NCI-H1436 treated with DMSO at 0.1 percent for 48 hours (cell line): Measurements from ENCODE around the gene PRKACG.

Experiments used
- DNase-seq: peaks from one replicate; lab custom pipeline; 2025; lab: John Stamatoyannopoulos, UW

The PRKACG gene

DNA sequence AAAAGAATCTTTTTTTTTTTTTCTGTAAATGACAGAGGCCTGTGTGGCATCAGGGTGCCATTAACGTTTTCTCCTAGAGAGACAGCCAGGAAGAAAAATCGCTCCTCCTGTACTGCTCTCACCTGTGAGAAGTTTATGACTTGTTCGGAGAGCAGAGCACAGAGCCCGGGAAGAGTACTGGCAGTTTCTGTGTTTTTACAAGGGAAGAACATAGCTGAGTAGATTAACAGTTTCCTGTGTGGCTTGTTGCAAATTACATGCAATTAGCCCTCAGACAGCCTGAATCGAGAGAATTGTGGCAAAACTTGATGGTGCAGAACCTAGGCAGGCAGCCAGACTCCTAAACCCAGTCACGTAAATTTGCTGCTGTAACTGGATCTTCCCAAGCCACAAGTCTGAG is 32.1 kb downstream of the PRKACG start:
- DNase-seq = peak; percentile 65

DNA sequence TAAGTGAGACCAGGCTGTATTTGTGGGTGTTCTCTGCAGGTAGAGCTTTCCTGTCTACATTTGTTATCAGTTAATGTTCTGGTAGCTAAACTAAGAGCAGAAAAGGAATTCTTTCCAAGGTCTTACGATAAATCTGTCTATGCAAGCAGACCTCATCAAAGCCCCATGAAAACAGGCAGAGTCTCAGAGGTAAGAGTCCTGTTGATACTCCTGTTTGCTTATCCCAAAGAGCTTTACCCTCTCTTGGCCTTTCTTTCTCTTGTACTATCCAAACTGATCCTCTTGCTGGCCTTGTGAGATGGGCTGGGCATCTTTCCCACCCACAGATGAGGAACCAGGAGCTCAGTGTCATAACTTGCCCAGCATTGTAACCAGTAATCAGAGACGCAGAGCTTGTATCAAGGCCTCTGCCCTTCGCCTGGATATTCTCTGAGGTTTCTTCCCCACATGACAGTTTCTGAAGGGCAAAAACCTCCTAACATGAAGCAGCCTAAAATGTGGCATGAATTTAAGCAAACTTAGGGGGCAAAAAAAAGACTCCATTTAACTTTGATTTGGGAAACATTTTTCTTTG is 33.5 kb downstream of the PRKACG start:
- DNase-seq = no peak

DNA sequence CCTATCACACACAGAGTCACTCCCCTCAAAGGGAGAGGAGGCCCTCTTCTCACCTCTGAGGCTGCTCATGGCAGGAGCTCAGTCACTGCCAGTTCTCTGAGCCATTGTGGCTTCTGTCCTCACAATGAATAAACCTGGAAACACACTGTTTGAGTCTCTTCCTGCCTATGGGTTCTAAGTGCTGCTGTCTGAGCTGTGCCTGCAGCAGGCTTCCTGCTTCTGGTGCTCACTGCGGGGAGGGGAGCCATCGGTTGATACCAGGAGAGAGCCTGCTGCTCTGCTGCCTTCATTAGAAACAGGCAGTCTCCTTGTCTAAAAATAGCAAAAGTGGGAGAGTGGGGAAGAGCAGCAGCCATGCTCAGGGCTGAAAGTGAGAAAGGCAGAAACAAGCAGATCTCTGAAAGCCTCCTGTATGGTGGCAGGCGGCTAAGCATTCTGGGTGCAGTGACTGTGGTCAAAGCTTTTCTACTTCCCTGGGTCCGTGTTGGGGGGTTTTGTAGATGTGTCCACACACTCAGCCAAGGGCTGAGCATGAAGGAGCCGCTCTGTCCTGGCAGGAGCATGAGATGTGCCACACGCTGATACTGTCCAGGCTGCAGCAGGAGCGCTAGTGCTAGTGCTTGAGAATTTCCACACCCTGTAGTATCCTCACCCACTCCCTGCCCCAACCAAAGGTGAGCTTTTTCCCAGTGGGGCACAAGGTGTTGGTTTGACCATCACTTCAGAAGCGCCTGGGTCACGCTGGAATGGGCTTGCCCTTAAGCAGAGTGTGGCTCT is 34.2 kb downstream of the PRKACG start:
- DNase-seq = no peak

DNA sequence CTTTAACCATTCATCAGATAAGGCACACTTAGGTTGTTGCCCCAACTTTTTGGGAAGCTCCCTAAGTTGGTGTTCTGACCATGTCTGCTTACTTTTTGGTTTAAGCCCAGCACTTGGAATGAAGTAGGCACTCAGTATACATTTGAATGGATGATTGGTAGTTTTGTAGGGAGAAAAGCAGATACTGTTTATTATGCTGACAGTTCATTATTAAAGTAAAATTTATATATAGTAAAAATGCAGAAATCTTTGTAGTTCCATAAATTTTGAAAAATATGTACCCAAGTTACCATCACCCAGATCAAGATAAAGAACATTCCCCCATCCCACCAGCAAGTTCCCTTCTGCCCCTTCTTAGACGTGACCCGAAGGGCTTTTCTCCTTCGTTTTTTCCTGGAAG is 35.4 kb downstream of the PRKACG start:
- no peak for DNase-seq

DNA sequence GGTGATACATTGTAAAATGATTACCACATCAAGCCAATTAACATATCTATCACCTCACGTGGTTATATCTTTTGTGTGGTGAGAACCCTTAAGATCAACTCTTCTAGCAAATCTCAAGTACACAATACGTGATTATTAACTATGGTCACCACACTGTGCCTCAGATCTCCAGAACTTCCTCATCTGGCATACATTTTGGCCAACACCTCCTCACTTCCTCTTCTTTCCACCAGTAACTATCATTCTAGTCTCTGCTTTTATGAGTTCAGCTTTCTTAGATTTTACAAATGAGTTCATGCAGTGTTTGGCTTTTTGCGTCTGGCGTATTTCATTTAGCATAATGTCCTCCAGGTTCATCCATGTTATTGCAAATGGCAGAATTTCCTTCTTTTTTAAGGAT is 35.8 kb downstream of the PRKACG start:
- no peak for DNase-seq

DNA sequence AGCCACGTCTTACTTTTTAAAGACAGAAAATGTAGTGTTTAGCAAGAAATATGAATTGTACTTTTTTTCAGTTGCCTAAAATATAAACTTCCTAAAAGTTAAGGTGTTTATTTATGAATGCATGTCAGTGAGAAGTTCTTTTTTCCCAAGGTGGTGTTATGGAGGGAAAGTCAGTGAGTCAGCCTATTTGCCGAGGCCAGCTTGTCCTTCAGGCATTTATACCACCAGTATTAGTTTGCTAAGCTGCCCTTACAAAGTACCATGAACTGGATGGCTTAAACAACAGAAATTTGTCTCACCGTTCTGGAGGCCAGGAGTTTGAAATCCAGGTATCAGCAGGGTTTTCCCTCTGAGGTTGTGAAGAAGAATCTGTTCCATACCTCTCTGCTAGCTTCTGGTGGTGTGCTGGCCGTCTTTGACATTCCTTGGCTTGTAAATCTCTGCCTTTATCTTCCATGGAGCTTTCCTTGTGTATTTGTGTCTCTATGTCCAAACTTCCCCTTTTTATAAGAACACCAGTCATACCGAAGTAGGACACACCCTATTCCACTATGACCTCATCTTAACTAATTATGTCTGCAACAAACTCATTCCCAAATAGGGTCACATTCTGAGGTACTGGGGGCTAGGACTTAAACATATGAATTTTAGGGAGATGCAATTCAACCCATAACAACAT is 38.4 kb downstream of the PRKACG start:
- no peak for DNase-seq

DNA sequence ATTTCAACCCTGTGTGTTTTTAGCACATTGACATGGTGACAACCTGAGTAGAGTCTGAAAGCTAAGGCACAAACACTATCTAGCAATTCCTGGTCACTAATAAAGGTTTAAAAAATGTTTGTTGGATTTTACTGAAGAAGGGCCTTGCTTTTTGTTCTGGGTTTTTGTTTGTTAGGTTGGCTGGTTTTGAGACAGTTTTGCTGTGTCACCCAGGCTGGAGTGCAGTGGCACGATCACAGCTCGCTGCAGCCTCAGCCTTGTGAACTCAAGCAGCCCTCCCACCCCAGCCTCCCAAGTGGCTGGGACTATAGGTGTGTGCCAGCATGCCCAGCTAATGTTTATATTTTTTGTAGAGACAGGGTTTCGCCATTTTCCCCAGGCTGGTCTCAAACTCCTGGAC is 39.0 kb downstream of the PRKACG start:
- DNase-seq = no peak

DNA sequence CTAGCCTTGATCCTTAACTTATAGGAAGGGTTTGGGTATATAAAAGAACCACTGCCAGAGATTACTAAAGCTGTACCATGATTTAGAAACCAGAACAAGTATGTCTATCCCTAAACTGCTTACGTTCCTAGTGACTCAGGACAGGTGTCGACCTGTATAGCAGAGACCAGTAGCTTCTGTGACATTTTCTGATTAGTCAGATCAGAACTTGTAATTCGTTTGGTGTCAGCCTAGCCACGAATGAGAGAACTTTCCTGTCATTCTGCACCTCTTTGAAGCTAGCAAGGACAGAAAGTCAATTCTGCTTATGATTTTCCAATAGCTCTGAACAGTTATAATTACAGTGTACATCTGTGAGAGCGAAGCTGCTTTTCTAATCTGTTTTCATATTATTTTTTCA is 39.5 kb downstream of the PRKACG start:
- no peak for DNase-seq

DNA sequence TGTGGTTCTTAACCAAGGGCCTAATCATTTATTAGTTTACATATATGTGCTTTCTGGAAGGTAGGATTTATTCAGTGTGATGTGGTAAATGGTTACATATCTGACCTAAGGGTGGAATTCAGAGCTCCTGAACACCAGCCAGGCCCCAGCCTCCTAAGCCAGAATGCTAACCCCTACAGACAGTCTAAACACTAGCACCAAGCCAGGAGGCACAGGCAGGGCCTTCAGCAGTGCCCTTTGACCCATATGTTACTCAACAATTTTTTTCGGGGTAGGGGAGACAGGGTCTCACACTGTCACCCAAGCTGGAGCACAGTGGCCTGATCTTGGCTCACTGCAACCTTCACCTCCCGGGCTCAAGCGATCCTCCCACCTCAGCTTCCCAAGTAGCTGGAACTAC is 40.3 kb downstream of the PRKACG start:
- no peak for DNase-seq

DNA sequence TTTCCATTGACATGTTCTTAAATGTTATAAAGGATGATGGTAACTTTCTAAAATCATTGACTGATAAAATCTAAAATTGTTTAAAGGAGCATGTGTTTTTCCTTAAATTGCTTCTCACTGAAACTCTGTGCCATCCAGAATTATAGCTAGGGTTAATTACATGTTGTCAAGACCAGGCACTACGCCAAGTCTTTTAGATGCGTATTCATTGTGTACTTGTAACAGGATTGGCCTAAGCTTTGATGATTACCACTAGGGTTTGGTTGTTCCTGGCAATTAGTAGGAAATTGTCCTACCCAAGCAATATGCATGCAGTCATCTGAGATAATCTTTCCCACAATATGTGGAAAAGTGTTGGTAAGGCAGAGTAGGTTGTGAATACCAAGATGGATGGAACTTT is 43.8 kb downstream of the PRKACG start:
- DNase-seq = peak; percentile 95

DNA sequence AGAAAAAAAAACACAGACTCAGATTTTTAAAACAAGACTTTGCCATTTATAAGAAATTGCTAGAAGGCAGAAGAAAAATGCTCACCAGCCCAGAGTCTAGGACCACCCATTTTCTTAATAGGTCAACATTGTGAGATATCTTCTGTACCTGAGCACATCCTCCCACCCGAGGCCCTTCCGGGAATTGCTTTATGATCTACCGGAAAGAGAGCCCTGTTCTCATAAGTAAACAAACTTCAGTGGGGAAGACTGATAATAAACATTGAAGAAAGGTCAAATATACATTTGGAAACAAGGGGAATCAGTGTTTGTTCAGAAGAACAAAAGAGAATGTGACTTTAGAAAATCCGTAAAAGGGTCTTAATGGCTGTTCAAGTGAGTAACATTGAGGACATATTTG is 44.4 kb downstream of the PRKACG start:
- DNase-seq = no peak

DNA sequence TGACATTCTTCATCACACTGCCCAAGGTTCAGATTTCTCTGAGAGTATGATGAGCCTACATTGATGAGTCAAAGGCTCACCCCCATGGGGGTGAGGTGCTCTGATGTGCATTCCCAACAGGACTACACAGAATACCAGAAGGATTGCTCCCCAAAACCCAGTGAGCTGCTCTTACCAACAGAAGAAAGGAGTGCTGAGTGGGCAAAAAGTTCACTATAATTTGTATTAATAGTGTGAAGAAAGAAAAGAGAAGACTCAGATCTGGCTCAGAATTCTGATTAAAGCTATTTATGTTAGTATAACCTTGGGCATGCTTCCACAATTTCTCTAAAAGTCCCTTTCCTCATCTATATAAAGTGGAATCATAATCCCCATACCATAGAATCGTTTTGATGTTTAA is 46.1 kb downstream of the PRKACG start:
- no peak for DNase-seq

DNA sequence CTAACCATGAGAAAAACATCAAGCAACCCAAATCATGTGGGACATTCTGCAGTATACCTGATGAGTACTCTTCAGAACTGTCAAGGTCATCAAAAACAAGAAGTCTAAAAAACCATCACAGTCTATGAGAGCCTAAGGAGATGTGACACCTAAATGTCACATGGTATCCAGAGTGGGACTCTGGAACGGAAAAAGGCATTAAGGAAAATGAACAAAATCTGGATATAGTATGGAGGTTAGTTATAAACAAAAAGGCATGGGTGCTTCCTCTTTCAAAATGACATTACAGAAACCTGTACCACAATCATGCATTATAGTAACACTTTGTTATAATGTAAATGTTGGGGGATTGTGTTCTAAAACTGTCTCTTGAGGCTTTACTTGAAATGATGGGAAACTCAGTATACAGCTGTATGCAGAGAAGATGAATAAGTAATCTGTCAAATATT is 47.4 kb downstream of the PRKACG start:
- no peak for DNase-seq

DNA sequence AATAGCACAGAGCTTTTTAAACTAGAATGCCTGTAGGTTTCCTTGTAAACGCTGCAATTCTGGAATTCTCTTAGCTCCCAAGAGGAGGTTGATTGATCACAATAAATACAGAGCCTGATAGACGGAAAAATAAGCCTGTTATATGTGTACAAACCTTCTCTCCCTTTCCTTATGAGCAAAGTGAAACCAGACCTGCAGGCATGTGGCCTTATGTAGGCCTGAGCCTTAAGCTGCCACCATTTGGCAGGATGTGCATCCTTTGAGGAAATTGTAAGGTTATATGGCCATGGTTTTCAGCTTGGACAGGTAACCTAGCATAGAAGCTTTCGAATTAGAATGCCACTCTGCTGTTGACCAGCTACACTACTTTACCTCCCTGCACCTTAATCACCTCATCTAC is 49.1 kb downstream of the PRKACG start:
- DNase-seq = no peak

DNA sequence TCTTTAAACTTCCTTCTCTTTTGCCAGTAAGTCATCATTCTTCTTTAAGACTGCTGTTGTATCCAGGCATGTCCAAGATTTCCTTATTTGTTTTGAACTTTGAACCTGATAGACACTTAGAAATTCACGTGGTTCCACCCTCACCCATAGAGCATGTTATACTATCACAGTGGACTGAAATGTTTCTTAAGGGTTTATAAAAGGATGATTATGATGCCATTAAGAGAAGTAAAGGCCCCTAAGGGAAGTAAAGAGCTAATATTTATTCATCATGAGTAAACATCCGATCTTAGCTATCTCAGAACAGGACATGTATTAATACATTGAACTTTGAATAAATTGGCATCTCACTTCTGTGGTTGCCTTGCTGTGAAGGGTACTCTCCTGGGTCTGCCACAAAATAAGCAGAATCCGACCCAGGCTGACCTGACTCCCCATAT is 49.8 kb downstream of the PRKACG start:
- no peak for DNase-seq

DNA sequence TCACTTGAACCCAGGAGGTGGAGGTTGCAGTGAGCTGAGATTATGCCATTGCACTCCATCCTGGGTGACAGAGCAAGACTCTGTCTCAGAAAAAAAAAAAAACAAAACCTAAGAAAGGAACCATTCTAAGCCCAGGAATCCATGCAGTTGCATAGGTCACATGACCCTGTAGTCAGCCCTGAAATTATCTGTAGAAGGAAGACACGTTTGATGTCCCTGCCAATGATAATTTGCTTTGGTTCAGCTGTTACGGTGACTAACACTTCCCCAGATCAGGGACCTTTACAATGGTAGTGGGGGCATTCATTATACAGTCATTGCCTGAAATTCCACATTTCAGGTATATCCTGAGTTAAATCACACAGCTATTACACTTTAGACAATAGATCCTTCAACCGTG is 50.5 kb downstream of the PRKACG start:
- no peak for DNase-seq
